NB4 (cell line): ENCODE results near the gene NDUFB5.

Experiments used
- CTCF ChIP-seq: IDR thresholded peaks from one replicate; pipeline ENCODE4 v1.5.1; 2012; ENCODE audit warnings: low read depth, low read length
- MAX ChIP-seq: IDR thresholded peaks from 2 replicates; pipeline ENCODE4 v1.6.1; 2011; ENCODE audit warnings: low read depth, low read length
- MYC ChIP-seq: IDR thresholded peaks from 2 replicates; pipeline ENCODE4 v1.6.1; 2011; ENCODE audit warnings: low read depth, low read length
- POLR2A ChIP-seq: IDR thresholded peaks from 2 replicates; pipeline ENCODE4 v1.6.1; 2011; ENCODE audit warnings: mild to moderate bottlenecking; ENCODE audit not compliant: insufficient read length; ENCODE audit errors: extremely low read depth

- no peak for TF ChIP-seq POLR2A
- no peak for TF ChIP-seq CTCF
- no peak for TF ChIP-seq MAX
- no peak for TF ChIP-seq MYC
Measured at GRCh38 chr3:179610066-179610465, 5.5 kb downstream of the NDUFB5 start.
